Effector CD4-positive, alpha-beta T cell (primary cell): ENCODE measurements around the gene MYO1D.

Source experiments
- DNase-seq: peaks from one replicate; pipeline ENCODE4 v3.0.0-alpha.2; 2020

The MYO1D gene

DNA sequence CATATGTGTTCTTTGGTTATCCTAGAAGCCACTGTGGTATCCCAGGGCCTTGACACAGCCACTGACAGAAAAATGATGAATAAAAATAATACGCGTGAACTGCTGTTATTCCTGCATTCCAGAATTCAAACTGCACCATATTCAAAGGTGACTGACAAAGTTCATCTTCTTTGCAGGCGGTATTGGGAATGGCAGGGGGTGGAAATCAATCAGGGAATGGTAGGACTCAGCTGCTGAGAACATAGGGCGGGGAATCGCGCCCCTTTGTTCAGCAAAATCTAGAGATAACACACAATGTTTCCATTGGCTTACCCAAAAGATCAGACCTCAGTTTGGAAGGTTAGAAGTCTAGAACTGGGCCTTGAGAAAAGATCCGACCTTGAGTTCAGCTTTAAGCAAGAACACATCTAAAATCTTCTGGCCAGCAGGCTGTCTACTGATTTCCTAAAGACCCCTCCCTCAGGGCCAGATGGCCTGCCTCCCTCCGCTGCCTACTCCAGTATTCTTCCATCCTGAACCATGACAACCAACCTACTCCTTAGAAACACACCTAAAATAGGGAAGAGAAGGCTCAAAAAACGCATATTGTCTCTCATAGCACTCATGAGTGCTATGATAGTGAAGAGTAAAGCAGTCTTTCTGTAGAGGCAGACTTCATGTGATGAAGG, 356.1 kb downstream of the MYO1D start:
- DNase-seq: no peak

DNA sequence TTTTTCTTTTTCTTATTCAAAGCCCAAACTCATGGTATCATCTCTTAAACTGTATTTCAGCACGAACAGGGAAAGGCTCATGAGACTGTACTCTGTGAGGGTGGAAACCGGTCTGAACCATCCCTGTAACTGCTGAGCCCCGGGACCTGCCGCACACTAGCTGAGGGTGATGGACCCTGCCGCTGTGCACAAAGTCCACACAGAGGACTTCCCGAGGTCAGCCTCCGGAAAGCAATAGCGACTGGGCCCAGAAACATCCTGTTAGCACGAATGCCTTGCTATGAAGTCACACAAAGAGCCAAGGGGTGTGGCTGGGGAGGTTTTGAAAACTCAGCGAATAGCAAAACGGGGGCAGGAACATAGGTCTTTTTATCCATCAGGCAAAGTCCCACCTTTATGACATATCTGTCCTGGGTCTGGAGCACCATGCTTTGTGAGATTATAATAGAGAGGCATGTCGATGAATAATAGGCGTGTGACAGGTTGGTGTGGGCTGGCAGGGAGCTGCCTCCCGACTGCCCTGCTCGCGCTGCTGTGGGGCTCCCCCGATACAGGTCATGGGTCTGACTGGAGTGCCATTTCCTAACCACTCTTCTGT, 356.7 kb downstream of the MYO1D start:
- DNase-seq: peak; percentile 35

GRCh38 chr17:32519228-32520103, 357.5 kb downstream of the MYO1D start:
- DNase-seq: peak; percentile 50

- no peak for DNase-seq
Observed at GRCh38 chr17:32518646-32519227, 358.2 kb downstream of the MYO1D start.

- DNase-seq: no peak
Observed at GRCh38 chr17:32517982-32518381, 358.9 kb downstream of the MYO1D start.

GRCh38 chr17:32516940-32517701, 359.8 kb downstream of the MYO1D start:
- DNase-seq: no peak

GRCh38 chr17:32516450-32516849, 360.5 kb downstream of the MYO1D start:
- no peak for DNase-seq

GRCh38 chr17:32515677-32516383, 361.1 kb downstream of the MYO1D start:
- no peak for DNase-seq

GRCh38 chr17:32514606-32515005, 362.3 kb downstream of the MYO1D start:
- no peak for DNase-seq

- DNase-seq: no peak
Observed at GRCh38 chr17:32513579-32513978, 363.3 kb downstream of the MYO1D start.

DNA sequence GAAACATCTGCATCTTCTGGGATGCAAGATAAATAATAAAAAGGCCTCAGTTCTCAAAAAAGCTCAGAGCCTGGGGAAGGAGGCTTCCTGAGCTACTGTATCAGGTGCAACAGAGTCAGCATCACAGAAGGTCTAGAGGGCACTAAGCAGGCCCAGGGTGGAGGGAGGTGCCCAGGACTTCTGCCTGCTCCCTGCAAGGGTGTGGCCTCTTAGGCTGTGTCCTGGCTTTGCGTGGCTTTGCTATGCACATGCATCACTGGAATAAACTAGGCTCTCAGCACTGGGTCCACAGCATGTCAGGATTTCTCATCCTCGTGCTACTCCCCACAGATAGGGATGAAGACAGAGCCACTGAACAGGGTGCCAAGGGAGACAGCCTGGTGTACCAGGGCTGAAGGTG, 364.6 kb downstream of the MYO1D start:
- no peak for DNase-seq

- DNase-seq: no peak
Observed at GRCh38 chr17:32510466-32510865, 366.5 kb downstream of the MYO1D start.

GRCh38 chr17:32508926-32509325, 368.0 kb downstream of the MYO1D start:
- DNase-seq: no peak

GRCh38 chr17:32504166-32504990, 372.5 kb downstream of the MYO1D start:
- DNase-seq: no peak

GRCh38 chr17:32503251-32504165, 373.4 kb downstream of the MYO1D start:
- peak; percentile 38 for DNase-seq

- no peak for DNase-seq
Observed at GRCh38 chr17:32502710-32503109, 374.2 kb downstream of the MYO1D start.

DNA sequence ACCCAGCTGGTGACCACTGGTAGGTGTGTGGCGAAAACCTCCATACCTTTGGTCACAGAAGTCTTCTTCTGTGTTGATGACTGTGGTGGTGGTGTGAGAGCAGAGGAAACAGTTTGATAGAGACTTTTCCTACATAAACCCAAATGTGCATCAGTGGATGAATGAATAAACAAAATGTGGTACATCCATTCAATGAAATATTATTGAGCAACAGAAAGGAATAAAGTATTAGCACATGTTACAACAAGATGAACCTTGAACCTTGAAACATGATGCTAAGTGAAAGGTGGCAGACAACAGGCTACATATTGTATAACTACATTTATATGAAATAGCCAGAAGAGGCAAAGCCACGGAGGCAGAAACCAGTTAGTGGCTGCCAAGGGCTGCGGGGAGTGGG, 374.9 kb downstream of the MYO1D start:
- no peak for DNase-seq

DNA sequence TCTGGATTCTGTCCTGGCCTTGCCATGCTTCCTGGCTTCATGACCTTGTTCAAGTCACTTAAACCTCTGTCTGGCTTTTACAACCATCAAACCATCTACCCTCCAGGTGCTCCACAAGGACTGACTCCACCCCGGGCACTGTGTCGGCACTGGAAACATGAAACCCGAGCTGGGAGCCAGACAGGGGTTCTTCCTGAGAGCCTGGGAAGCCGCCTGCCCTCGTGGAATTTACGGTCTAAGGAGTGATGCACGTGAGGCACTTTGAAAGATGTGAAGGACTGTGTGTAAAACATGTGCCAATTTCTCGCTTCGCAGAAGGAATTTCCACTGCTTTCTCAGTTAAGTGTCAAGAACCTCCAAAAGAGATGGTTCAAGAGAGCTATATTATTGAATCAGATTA, 378.5 kb downstream of the MYO1D start:
- no peak for DNase-seq

- no peak for DNase-seq
Observed at GRCh38 chr17:32497431-32498205, 379.3 kb downstream of the MYO1D start.
